ENCODE results near the gene CAMSAP2.

DNA sequence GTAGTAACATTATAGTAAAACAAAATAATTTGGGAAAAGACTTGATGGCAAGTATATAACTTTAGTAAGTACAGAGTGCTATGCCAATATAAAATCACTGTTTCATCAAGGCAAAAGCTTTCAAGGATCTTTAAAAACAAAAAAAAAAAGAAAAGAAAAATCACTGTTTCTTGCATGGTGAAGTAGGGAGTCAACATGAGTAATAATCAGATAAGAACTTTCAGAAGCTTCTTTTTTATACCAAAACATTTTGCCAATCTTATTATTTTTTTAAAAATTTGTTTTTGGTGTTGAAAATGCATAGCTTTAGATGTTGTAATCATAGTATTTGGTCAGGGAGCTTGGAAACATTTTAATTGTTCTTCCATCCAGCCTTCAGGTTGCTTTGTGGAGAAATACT lies 37.2 kb downstream of the CAMSAP2 start:
- TF ChIP-seq CTCF (IDR thresholded peaks at IDR 0.05) (no peak), HDAC2 (IDR thresholded peaks at IDR 0.05) (no peak), ZFP36 (IDR thresholded peaks at IDR 0.05; ENCODE audit: borderline replicate concordance, partially characterized antibody) (no peak), POLR2A (IDR thresholded peaks at IDR 0.05; ENCODE audit: low read length) (no peak), KDM1A (IDR thresholded peaks at IDR 0.05; ENCODE audit: low read depth) (no peak), RAD21 (conservative IDR thresholded peaks at IDR 0.05 in 1 of 2, IDR thresholded peaks at IDR 0.05 in 1 of 2) (no peak), GATA3 (IDR thresholded peaks at IDR 0.05; ENCODE audit: borderline replicate concordance) (no peak), CHD2 (IDR thresholded peaks at IDR 0.05; ENCODE audit: low read length, partially characterized antibody) (no peak)
- TF ChIP-seq, protein P1, sequence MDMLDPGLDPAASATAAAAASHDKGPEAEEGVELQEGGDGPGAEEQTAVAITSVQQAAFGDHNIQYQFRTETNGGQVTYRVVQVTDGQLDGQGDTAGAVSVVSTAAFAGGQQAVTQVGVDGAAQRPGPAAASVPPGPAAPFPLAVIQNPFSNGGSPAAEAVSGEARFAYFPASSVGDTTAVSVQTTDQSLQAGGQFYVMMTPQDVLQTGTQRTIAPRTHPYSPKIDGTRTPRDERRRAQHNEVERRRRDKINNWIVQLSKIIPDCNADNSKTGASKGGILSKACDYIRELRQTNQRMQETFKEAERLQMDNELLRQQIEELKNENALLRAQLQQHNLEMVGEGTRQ (IDR thresholded peaks at IDR 0.05): no peak
- TF ChIP-seq, protein P2, sequence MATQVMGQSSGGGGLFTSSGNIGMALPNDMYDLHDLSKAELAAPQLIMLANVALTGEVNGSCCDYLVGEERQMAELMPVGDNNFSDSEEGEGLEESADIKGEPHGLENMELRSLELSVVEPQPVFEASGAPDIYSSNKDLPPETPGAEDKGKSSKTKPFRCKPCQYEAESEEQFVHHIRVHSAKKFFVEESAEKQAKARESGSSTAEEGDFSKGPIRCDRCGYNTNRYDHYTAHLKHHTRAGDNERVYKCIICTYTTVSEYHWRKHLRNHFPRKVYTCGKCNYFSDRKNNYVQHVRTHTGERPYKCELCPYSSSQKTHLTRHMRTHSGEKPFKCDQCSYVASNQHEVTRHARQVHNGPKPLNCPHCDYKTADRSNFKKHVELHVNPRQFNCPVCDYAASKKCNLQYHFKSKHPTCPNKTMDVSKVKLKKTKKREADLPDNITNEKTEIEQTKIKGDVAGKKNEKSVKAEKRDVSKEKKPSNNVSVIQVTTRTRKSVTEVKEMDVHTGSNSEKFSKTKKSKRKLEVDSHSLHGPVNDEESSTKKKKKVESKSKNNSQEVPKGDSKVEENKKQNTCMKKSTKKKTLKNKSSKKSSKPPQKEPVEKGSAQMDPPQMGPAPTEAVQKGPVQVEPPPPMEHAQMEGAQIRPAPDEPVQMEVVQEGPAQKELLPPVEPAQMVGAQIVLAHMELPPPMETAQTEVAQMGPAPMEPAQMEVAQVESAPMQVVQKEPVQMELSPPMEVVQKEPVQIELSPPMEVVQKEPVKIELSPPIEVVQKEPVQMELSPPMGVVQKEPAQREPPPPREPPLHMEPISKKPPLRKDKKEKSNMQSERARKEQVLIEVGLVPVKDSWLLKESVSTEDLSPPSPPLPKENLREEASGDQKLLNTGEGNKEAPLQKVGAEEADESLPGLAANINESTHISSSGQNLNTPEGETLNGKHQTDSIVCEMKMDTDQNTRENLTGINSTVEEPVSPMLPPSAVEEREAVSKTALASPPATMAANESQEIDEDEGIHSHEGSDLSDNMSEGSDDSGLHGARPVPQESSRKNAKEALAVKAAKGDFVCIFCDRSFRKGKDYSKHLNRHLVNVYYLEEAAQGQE (IDR thresholded peaks at IDR 0.05): no peak

Measured in A549 (cell line).